Measurements from ENCODE around the gene CALHM1. TPM values are rescaled to one million over a fixed set of nuclear protein-coding genes. Genes with fewer than 3 reads are reported as not detected.
"Not testable (repeated sequence)": the region's sequence is repeated elsewhere in the genome, so short reads cannot be mapped to it uniquely, and the experiment has no call there.

Gene CALHM1, protein sequence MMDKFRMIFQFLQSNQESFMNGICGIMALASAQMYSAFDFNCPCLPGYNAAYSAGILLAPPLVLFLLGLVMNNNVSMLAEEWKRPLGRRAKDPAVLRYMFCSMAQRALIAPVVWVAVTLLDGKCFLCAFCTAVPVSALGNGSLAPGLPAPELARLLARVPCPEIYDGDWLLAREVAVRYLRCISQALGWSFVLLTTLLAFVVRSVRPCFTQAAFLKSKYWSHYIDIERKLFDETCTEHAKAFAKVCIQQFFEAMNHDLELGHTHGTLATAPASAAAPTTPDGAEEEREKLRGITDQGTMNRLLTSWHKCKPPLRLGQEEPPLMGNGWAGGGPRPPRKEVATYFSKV
- total RNA-seq = not detected

DNA sequence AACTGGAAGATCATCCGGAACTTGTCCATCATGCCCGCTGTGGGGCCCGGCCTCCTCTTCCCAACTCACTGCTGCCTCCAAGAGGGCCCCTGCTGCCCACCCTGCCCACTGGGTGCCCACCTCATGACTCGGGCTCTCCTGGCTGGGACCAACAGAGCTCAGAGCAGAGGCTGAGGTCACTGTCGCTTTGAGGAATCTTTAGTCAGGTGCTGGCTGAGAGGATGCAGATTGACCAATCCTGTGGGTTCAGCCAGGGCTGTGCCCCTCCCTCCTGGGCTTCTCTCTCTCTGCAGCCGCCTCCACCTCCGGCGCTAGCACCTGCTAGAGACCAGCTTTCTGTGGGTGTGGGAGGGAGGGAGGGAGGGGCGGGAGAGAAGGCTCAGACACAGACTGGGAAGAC, at the start of gene CALHM1:
Gene CALHM1, minus strand, starts transcription at position 181 of the 400 bp plus-strand sequence. Its CDS starts 149 bp downstream, at position 32.
- peaks cover 16% of the 10 kb centered on the region for H3K4me1 ChIP-seq (ENCODE audit: insufficient read depth, low read length)
- H3K9me3 ChIP-seq (ENCODE audit: low read depth, low read length) = no peaks in the 10 kb centered on the region
- H3K4me3 ChIP-seq (ENCODE audit: low read length) = no peak within 1 kb of the TSS
- H3K27me3 ChIP-seq (ENCODE audit: insufficient read depth, low read length) = no peaks in the 10 kb centered on the region

DNA sequence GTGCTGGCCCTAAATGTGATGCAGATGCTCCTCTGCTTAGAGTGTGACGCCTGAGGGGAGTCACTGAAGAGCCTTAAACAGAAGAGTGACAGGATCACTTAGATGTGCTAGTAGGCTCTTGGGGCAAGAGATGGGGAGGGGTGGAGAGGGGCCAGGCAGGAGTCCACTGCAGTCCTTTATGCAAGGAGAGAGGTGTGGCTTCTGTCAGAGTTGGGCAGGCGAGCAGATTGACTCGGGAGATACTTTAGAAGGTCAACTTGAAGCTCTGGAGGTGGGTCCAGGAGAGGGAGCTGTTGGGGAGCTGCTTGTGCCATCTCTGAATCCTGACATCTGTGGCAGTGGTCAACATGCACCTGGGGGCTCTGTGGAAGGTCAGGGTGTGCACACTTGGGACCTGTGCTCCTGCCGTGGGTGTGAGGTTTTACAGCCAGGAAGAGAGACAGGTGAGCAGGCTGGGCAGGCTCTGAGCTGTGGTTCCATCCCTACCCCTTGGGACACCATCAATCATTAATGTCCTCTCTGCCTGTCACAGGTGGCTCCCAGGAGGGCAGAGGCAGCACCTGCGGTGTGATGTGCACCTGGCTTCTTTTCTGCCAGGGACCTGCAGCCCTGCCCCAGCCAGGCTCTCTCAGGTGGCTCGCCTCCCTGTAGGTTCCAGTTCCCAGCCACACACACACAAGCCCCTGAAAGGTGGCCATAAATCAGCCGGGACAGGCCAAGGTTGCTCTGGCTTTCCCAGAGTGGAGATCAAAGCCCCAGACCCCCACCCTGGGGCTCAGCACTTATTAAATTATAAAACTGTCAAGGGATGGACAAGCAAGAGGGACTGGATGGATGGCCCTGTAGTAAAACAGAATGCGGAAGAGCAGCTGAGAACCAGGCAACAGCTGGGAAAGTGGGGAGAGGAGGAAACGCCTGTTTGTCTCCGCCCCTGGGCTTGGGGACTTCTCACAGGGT, 48.8 kb upstream of the CALHM1 start:
- no peaks in the 10 kb centered on the region for H3K9me3 ChIP-seq (ENCODE audit: low read depth, low read length)
- H3K4me3 ChIP-seq (ENCODE audit: low read length) = no peak overlapping the region
- H3K4me1 ChIP-seq (ENCODE audit: insufficient read depth, low read length) = peaks cover 6% of the 10 kb centered on the region
- H3K27me3 ChIP-seq (ENCODE audit: insufficient read depth, low read length) = no peaks in the 10 kb centered on the region

DNA sequence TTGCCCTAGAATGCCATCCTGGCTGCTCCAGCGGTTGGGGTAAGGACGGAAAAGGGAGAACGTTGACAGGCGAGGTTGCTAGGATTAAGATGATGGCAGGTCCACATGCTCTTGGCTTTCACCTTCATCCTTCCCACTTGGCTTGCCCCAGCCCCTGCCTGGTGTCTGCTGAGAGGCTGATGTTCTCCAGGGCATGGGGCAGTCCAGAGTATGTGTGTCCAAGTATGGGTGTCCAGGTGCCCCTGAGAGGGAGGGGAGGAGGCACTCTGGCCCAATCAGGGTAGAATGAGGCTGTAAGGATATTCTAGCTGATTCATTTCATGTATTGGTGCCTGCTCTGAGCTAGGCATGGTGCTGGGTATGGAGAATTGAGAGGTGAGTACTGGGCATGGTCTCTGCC, 47.4 kb upstream of the CALHM1 start:
- Histone ChIP-seq H3K9me3 (ENCODE audit: low read depth, low read length) (no peaks in the 10 kb centered on the region), H3K27me3 (ENCODE audit: insufficient read depth, low read length) (no peaks in the 10 kb centered on the region), H3K4me3 (ENCODE audit: low read length) (no peak overlapping the region), H3K4me1 (ENCODE audit: insufficient read depth, low read length) (peaks cover 6% of the 10 kb centered on the region)

DNA sequence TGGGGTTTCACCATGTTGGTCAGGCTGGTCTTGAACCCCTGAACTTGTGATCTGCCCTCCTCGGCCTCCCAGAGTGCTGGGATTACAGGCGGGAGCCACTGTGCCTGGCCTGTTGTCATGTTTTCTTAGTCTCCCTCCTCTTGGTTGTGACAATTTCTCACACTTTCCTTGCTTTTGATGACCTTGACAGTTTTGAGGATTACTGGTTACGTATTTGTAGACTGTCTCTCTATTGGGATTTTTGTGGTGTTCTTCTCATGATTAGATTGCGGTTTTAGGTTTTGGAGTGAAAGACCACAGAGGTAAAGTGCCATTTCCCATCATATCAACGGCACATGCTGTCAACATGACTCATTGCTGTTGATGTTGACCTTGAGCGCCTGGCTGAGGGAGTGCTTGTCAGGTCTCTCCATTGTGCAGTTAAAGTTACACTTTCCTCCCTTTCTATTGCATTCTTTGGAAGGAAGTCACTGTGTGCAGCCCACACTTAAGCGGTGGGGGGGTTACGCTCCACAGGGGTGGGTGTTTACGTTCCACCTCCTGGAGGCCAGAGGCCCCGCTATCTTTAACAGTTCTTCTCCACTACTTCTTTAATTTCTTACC, 45.6 kb upstream of the CALHM1 start:
- Histone ChIP-seq H3K27me3 (ENCODE audit: insufficient read depth, low read length) (no peaks in the 10 kb centered on the region), H3K4me1 (ENCODE audit: insufficient read depth, low read length) (peaks cover 6% of the 10 kb centered on the region), H3K9me3 (ENCODE audit: low read depth, low read length) (no peaks in the 10 kb centered on the region), H3K4me3 (ENCODE audit: low read length) (no peak overlapping the region)

- H3K27me3 ChIP-seq (ENCODE audit: insufficient read depth, low read length); H3K4me1 ChIP-seq (ENCODE audit: insufficient read depth, low read length); H3K9me3 ChIP-seq (ENCODE audit: low read depth, low read length): not testable (repeated sequence)
These were observed 45.1 kb upstream of the CALHM1 start for GRCh38 chr10:103503777-103504176.

GRCh38 chr10:103502849-103503660, 44.4 kb upstream of the CALHM1 start:
- H3K4me1 ChIP-seq (ENCODE audit: insufficient read depth, low read length) = peaks cover 6% of the 10 kb centered on the region
- H3K4me3 ChIP-seq (ENCODE audit: low read length) = no peak overlapping the region
- H3K9me3 ChIP-seq (ENCODE audit: low read depth, low read length) = no peaks in the 10 kb centered on the region
- H3K27me3 ChIP-seq (ENCODE audit: insufficient read depth, low read length) = no peaks in the 10 kb centered on the region

More at GRCh38 chr10:103503777-103504176, 45.1 kb upstream of the CALHM1 start:
- not testable (repeated sequence) for H3K4me3 ChIP-seq (ENCODE audit: low read length)

GRCh38 chr10:103501186-103501585, 42.5 kb upstream of the CALHM1 start:
- Histone ChIP-seq H3K4me1 (ENCODE audit: insufficient read depth, low read length) (peaks cover 6% of the 10 kb centered on the region), H3K9me3 (ENCODE audit: low read depth, low read length) (no peaks in the 10 kb centered on the region), H3K4me3 (ENCODE audit: low read length) (no peak overlapping the region), H3K27me3 (ENCODE audit: insufficient read depth, low read length) (peaks cover 8% of the 10 kb centered on the region)

- Histone ChIP-seq H3K4me3 (ENCODE audit: low read length) (no peak overlapping the region), H3K27me3 (ENCODE audit: insufficient read depth, low read length) (peaks cover 12% of the 10 kb centered on the region), H3K4me1 (ENCODE audit: insufficient read depth, low read length) (peaks cover 6% of the 10 kb centered on the region), H3K9me3 (ENCODE audit: low read depth, low read length) (no peaks in the 10 kb centered on the region)
These were observed 41.8 kb upstream of the CALHM1 start for GRCh38 chr10:103500481-103500880.

- Histone ChIP-seq H3K9me3 (ENCODE audit: low read depth, low read length) (no peaks in the 10 kb centered on the region), H3K4me1 (ENCODE audit: insufficient read depth, low read length) (peaks cover 6% of the 10 kb centered on the region), H3K4me3 (ENCODE audit: low read length) (no peak overlapping the region), H3K27me3 (ENCODE audit: insufficient read depth, low read length) (peaks cover 18% of the 10 kb centered on the region)
These were observed 41.2 kb upstream of the CALHM1 start for GRCh38 chr10:103499881-103500280.

DNA sequence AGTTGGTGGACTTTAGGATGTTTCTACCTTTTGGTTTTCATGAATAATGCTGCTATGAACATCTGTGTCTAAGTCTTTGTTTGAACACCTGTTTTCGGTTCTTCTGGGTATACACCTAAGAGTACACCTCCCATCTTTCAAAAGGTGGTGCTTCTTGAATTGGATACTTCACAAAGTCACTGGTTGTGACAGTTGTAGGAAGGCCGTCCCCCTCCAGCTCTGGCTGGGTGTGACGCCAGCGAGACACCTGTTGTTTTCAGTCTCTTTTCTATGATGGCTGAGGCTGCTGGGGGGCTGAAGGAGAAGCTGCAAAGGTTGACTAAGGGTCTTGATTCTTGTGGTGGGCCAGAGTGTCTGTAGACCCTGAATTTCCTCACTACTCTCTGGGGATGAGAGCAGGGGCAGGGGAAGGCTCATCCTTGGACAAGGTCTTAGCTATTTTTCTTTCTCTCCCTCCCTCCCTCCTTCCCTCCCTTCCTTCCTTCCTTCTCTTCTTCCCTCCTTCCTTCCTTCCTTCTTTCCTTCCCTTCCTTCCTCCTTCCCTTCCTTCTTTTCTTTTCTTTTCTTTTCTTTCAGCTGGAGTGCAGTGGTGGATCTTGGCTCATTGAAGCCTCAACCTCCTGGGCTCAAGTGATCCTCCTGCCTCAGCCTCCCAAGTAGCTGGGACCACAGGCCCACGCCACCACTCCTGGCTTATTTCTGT, 40.4 kb upstream of the CALHM1 start:
- H3K9me3 ChIP-seq (ENCODE audit: low read depth, low read length) = no peaks in the 10 kb centered on the region
- no peak overlapping the region for H3K4me3 ChIP-seq (ENCODE audit: low read length)
- peaks cover 26% of the 10 kb centered on the region for H3K27me3 ChIP-seq (ENCODE audit: insufficient read depth, low read length)
- H3K4me1 ChIP-seq (ENCODE audit: insufficient read depth, low read length) = peaks cover 6% of the 10 kb centered on the region

- Histone ChIP-seq H3K4me3 (ENCODE audit: low read length) (no peak overlapping the region), H3K27me3 (ENCODE audit: insufficient read depth, low read length) (peaks cover 37% of the 10 kb centered on the region), H3K4me1 (ENCODE audit: insufficient read depth, low read length) (peaks cover 11% of the 10 kb centered on the region), H3K9me3 (ENCODE audit: low read depth, low read length) (no peaks in the 10 kb centered on the region)
These were observed 38.6 kb upstream of the CALHM1 start for GRCh38 chr10:103497161-103497915.

GRCh38 chr10:103495321-103495720, 36.6 kb upstream of the CALHM1 start:
- Histone ChIP-seq H3K4me3 (ENCODE audit: low read length) (no peak overlapping the region), H3K27me3 (ENCODE audit: insufficient read depth, low read length) (peaks cover 40% of the 10 kb centered on the region), H3K4me1 (ENCODE audit: insufficient read depth, low read length) (peaks cover 17% of the 10 kb centered on the region), H3K9me3 (ENCODE audit: low read depth, low read length) (no peaks in the 10 kb centered on the region)
